GF-D8 (cell line): ENCODE data around the gene MIER2.

Experiments
- DNase-seq: peaks from one replicate; lab custom pipeline; 2025; lab: John Stamatoyannopoulos, UW

The MIER2 gene

GRCh38 chr19:307793-308420 lies 36.7 kb downstream of the MIER2 start:
- DNase-seq, result no peak

GRCh38 chr19:307111-307531 lies 37.5 kb downstream of the MIER2 start:
- no peak for DNase-seq

GRCh38 chr19:306151-306900 lies 38.3 kb downstream of the MIER2 start:
- no peak for DNase-seq

- DNase-seq, result no peak
Observed at GRCh38 chr19:305240-306150, 39.1 kb downstream of the MIER2 start.

- no peak for DNase-seq
Observed at GRCh38 chr19:296476-297225, 47.9 kb downstream of the MIER2 start.

- no peak for DNase-seq
Observed at GRCh38 chr19:295687-296370, 48.8 kb downstream of the MIER2 start.

- DNase-seq, result no peak
Observed at GRCh38 chr19:294946-295686, 49.5 kb downstream of the MIER2 start.

- DNase-seq, result no peak
Observed at GRCh38 chr19:294341-294945, 50.2 kb downstream of the MIER2 start.

GRCh38 chr19:293436-294110 lies 51.0 kb downstream of the MIER2 start:
- DNase-seq, result no peak

- no peak for DNase-seq
Observed at GRCh38 chr19:292951-293350, 51.6 kb downstream of the MIER2 start.

GRCh38 chr19:292281-292884 lies 52.2 kb downstream of the MIER2 start:
- no peak for DNase-seq

GRCh38 chr19:291561-292280 lies 52.9 kb downstream of the MIER2 start:
- no peak for DNase-seq

GRCh38 chr19:291006-291521 lies 53.5 kb downstream of the MIER2 start, which contains the start of gene PLPP2:
Gene PLPP2 (minus strand): TSS chr19:291403. CDS start chr19:291336, 67 bp downstream.
- DNase-seq, result no peak

- no peak for DNase-seq
Observed at GRCh38 chr19:290372-291005, 54.1 kb downstream of the MIER2 start.

GRCh38 chr19:289651-290371 lies 54.8 kb downstream of the MIER2 start:
- DNase-seq, result no peak

GRCh38 chr19:288911-289310 lies 55.7 kb downstream of the MIER2 start:
- DNase-seq, result no peak

- no peak for DNase-seq
Observed at GRCh38 chr19:287381-287871, 57.2 kb downstream of the MIER2 start.
